ENCODE data around the gene CYP4B1.
"Not testable (repeated sequence)": the region's sequence is repeated elsewhere in the genome, so short reads cannot be mapped to it uniquely, and the experiment has no call there.

CYP4B1 gene

GRCh38 chr1:46798810-46799209 lies at the start of gene CYP4B1:
CYP4B1 (plus strand) TSS chr1:46799046; CDS start chr1:46799082, 36 bp downstream.
- DNase-seq, result peak; percentile 63

DNA sequence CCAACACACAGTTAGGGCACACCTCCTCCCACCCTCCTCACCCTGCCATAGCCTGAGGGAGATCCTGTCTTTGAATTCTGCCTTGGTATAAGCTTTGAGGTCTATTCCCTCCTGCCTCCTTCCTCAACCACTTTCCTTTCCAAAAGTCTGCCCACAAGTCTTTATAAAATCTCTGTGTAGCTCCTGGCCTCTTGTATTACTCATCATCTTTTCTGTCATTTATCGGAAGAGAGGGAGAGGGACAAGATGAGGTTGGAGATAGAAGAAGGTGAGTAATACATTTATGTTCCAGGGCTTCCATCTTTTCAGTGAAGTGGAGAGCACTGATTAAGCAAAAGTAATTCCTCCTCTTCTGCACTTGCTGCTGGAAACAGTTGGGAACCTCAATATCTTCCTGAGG lies 49.4 kb upstream of the CYP4B1 start:
- DNase-seq, result no peak

DNA sequence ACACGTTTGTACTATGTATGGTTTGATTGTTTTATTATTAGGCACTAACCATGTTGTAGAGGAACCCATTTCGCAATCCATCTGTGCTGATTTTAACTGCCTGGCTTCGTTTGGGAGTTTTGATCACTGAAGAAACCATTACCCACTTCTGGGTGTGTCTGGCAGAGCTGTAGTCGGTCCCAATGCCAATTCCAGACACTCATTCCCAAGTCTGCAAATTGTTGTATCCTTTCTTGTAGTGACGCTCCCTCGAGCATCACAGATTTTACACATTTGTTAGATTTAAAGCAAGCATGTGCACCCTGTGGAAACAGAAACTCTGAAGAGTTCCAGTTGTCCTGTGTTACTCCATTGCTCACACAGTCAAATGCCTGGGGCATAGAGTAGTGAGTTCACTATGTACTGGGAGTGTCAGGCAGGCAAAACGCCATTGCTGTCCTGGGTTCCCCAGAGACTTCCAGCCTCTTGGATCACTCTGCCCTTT lies 48.9 kb upstream of the CYP4B1 start:
- no peak for DNase-seq

DNA sequence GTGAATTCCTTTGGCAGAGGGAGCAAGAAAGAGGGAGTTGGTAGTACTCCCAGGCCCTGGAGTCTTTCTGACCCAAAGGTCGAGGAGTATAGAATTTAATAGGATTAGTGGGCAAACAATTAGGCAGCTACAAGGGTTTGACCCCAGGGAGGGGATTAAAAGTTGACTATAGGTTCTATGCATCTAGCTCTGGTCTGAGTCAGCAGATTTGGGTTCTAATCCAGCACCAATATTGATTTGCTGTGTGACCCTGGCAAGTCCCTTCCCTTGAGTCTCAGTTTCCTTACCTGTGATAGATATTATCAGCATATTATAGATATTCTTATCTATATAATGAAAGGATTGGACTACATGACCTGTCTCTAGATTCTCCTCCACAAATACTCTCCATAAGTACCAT lies 44.9 kb upstream of the CYP4B1 start:
- DNase-seq, result no peak

- DNase-seq, result not testable (repeated sequence)
These were observed 44.1 kb upstream of the CYP4B1 start for GRCh38 chr1:46754707-46755106.

GRCh38 chr1:46755121-46755520 lies 43.7 kb upstream of the CYP4B1 start:
- DNase-seq, result no peak

GRCh38 chr1:46757247-46757955 lies 41.4 kb upstream of the CYP4B1 start:
- DNase-seq, result peak; percentile 99

GRCh38 chr1:46757956-46758528 lies 40.8 kb upstream of the CYP4B1 start:
- DNase-seq, result no peak

GRCh38 chr1:46760558-46761166 lies 38.2 kb upstream of the CYP4B1 start:
- DNase-seq, result no peak

DNA sequence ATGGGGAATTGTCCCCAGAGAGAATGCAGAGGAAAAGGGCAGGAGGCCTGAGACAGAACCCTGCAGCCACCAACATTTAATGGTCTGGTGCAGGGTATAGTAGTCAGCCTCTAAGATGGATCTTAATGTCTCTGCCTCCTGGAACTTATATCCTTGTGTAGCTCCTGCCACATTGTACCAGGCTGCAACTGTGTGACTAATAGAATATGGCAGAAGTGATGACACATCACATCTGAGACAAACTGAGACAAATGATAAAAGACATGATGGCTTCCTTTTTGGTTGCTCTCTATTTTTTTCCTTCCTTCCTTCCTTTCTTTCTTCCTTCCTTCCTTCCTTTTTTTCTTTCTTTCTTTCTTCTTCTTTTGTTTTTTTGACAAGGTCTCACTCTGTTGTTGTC lies 37.1 kb upstream of the CYP4B1 start:
- DNase-seq, result peak; percentile 42

GRCh38 chr1:46764402-46764801 lies 34.4 kb upstream of the CYP4B1 start:
- no peak for DNase-seq

GRCh38 chr1:46767649-46768282 lies 31.1 kb upstream of the CYP4B1 start:
- DNase-seq, result peak; percentile 100

GRCh38 chr1:46768445-46768844 lies 30.4 kb upstream of the CYP4B1 start:
- DNase-seq, result no peak

DNA sequence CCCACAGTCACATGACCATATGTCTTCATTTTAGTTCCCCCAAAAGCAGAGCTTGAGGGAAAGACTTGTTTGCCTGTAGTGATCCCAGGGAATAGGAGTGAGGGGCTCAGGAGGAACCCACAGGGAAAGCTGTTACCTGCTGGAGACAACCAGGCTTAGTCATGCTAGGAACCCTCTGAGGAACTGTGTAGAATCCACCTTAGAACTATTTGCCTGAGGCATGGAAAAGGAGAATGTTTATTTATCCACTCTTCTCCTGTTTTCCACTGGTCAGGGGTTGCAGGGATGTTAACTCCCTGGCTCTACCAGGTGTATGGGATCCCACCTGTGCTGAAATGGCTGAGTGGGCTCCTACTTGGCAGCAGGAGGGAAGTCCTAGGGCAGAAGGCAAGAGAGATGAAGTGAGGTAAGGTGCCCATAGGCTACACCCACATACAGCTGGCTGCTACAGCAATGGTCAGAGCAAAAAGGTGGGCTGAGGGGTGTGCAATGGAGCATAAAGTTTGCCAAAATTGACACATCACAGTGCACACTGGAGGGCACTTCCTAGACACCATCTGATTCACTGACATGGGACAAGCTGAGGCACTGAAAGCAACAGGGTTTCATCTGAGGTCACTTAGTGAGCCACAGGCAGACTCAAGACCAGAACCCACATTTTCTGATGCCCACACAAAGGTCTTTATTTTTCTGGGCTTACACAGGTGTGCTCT lies 29.7 kb upstream of the CYP4B1 start:
- no peak for DNase-seq

DNA sequence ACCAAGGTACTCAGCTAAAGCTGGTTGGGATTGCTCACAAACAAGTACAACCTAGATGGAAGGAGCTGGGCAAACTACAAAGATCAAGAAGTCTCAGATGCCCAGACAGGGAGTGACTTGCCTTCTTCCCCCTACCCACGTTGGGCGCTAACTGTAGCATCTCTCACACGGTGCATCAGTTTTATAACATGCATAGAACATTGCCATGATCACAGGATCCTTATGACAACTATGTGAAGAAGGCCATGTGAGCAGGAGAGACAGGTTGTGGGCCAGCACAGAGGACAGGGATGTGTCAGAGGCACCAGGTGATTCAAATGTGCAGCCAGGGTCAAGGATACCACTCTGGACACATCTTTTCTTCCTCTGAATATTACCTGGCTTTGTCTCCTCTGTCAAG lies 28.3 kb upstream of the CYP4B1 start:
- DNase-seq, result no peak

DNA sequence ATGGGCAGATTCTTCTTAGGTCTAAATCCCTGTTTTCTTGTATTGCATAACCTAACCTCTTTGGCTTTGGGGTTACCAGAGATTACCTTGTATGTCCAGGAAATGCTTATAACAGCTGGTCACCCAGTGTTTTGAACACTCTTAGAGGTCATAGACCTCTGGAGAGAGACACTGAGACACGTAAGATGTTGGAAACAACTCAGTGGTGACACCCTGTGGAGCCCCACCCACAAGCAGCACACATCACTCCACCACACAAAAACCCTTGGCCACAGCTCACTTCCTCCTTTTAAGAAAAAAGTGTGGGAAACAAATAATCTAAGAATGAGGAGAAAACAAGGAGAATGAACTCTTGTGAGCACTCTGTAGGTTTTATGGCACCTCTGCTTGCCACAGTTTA lies 26.3 kb upstream of the CYP4B1 start:
- no peak for DNase-seq

- DNase-seq, result no peak
These were observed 24.5 kb upstream of the CYP4B1 start for GRCh38 chr1:46774297-46774696.

DNA sequence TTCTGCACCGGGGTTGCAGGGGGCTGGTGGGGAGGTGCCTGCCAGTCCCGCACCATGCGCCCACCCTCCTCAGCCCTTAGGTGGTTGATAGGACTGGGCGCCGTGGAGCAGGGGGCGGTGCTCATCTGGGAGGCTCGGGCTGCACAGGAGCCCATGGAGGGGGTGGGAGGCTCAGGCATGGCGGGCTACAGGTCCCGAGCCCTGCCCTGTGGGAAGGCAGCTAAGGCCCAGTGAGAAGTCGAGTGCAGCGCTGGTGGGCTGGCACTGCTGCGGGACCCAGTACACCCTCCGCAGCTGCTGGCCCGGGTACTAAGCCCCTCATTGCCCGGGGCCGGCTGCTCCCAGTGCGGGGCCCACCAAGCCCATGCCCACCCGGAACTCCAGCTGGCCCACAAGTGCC lies 20.4 kb upstream of the CYP4B1 start:
- not testable (repeated sequence) for DNase-seq

DNA sequence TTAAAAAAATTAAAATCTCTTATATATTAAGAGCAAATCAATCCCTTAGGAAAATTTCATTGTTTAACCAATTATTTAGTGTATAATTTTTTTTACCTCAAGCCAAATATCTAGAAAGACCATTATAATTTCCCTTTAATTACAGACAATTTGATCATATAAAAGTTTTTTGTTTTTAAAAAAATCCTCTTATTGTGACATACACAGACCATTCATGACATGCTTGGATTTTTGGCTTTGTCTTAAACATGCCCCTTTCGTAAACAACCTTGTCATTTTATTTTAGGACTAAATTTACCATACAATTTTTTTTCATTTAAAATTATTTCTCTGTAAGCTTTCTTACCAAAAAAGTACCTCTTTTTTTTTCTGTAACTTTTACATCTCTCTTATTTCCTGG lies 14.2 kb upstream of the CYP4B1 start:
- no peak for DNase-seq

DNA sequence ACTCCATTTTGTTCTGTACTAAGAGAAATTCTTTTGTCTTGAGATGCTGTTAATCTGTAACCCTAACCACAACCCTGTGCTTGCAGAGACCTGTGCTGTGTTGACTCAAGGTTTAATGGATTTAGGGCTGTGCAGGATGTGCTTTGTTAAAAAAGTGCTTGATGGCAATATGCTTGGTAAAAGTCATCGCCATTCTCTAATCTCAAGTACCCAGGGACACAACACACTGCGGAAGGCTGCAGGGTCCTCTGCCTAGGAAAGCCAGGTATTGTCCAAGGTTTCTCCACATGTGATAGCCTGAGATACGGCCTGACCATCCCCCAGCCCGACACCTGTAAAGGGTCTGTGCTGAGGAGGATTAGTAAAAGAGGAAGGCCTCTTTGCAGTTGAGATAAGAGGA lies 10.2 kb upstream of the CYP4B1 start:
- peak; percentile 59 for DNase-seq

DNA sequence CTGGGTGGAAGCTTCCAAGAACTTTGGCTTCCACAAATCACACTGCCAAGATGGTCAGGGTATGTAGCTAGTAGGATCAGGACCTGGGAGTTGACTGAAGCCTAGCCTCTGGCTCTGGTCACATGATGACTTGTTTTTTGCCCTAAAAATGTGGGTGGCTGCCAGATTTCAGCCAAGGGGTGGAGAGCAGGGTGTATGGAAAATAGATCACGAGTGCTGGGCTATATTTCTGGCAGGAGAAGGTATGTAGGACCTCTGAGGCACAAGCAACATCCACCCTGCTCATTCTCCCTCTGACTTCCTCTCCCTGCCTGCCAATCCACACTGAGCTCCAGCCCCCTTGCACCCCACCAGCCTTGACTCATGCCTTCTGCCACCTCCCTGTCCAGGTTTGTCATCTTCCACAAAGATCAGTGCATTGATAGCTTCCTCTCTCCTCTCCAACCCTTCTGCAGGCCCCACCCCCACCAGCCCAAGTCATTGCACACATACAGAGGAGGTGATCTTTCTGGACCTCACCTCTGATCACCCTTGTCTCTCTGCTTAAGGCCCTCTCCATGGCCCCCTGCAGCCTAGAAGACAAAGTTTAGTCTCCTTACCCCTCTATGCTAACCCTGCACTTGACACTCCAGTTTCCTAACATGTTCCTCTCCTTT lies 8.3 kb upstream of the CYP4B1 start:
- DNase-seq, result no peak

- DNase-seq, result no peak
These were observed 5.7 kb upstream of the CYP4B1 start for GRCh38 chr1:46793126-46793525.
